ENCODE measurements around the gene KCNIP4.

GRCh38 chr4:21347142-21347541 lies 601.4 kb downstream of the KCNIP4 start:
- TF ChIP-seq CTCF (IDR thresholded peaks at IDR 0.05) (no peak), POLR2A (IDR thresholded peaks at IDR 0.05) (no peak)

Measured in tibial nerve (tissue), 3 donors.